ENCODE data around the gene CNTN4.

CNTN4 gene

GRCh38 chr3:3016226-3016625, 917.6 kb downstream of the CNTN4 start:
- no peak overlapping the region for H3K4me3 ChIP-seq (replicated peaks in 1 of 2; ENCODE audit: low read depth in 2 of 2, low read length in 2 of 2)
- TF ChIP-seq, protein P1, sequence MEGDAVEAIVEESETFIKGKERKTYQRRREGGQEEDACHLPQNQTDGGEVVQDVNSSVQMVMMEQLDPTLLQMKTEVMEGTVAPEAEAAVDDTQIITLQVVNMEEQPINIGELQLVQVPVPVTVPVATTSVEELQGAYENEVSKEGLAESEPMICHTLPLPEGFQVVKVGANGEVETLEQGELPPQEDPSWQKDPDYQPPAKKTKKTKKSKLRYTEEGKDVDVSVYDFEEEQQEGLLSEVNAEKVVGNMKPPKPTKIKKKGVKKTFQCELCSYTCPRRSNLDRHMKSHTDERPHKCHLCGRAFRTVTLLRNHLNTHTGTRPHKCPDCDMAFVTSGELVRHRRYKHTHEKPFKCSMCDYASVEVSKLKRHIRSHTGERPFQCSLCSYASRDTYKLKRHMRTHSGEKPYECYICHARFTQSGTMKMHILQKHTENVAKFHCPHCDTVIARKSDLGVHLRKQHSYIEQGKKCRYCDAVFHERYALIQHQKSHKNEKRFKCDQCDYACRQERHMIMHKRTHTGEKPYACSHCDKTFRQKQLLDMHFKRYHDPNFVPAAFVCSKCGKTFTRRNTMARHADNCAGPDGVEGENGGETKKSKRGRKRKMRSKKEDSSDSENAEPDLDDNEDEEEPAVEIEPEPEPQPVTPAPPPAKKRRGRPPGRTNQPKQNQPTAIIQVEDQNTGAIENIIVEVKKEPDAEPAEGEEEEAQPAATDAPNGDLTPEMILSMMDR (IDR thresholded peaks at IDR 0.05; ENCODE audit: low read depth, low read length): no peak
- DNase-seq (ENCODE audit: low read depth in 2 of 2): no peak

DNA sequence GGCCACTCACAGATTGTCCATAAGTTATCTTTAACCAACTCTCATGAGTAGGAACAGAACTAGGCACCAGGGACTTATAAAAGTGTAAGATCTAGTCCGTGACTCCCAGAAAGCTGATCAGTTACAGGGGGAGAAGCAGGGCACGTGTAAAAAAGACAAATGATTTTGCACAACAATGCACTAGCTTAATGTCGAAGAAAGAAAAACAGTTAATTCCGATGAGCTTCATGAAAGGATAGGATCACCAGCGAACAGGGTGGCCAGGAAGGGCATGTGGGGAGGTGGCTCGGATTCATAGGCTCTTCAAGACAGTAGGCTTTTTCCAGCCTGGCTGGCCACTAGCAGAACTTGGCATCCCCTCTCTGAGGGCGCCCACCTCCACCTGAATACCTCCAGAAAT, 921.5 kb downstream of the CNTN4 start:
- TF ChIP-seq, protein P1 (IDR thresholded peaks at IDR 0.05; ENCODE audit: low read depth, low read length): no peak
- H3K4me3 ChIP-seq (replicated peaks in 1 of 2; ENCODE audit: low read depth in 2 of 2, low read length in 2 of 2): no peak overlapping the region
- no peak for DNase-seq (ENCODE audit: low read depth in 2 of 2)

DNA sequence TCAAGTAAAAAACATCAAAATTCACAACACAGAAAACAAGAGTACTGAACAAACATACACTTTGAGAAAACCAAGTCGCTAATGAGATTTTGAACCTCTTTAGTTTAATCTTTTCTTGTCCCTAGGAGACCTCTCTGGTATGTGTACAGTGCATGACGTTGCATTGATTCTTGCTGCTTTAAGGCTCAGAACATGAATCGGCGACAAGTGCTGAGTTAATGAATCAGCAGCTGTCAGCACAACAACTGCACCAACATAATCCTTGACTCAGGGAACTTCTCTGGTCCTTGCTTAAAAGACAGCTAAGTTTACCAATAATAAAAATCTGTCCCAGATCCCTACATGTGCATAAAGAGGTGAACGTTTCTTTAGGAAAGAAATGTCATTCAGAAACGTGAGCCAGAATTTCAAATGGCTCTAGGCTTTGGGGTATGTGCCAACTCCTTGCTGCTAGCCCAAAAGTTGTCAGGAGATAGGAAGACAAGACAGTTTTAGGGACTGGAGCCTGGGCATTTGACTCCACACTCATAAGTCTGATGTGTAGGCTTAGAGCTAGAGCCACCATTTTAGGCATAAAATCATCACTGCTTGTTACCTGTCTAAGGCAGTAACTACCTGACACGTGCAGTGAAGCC, 924.6 kb downstream of the CNTN4 start:
- TF ChIP-seq, protein P1 (IDR thresholded peaks at IDR 0.05; ENCODE audit: low read depth, low read length): no peak

DNA sequence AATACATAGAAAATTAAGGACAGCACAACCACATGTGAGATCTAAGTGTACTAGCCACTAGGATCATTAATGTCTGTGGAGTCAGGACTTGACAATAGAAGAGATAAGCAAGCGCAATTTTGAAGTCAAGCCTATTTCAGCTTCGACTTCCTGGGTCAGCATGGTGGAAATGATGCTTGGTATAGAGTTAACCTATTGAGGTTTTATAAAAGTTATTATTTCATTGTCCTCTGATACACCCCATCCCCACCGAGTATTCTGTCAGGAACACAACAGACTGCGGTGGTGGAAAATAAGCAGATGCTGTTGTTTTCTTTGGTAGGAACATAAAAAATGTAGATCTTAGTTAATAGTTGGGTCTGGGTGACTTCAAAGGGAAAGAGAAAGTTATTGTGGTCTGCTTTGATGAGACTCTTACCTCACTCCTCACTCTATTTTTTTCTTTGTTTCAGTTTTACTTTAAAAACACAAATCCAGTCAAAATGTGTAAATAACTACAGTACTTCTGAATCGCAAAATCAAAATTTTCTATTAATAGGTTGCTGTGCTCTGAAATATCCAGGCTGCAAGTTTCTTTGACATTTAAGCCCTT, 929.4 kb downstream of the CNTN4 start:
- TF ChIP-seq, protein P1 (IDR thresholded peaks at IDR 0.05; ENCODE audit: low read depth, low read length): no peak
- DNase-seq (ENCODE audit: low read depth in 2 of 2): no peak

More for the DNA sequence above, 924.6 kb downstream of the CNTN4 start:
- no peak overlapping the region for H3K4me3 ChIP-seq (replicated peaks in 1 of 2; ENCODE audit: low read depth in 2 of 2, low read length in 2 of 2)
- no peak for DNase-seq (ENCODE audit: low read depth in 2 of 2)

GRCh38 chr3:3031326-3031725, 932.7 kb downstream of the CNTN4 start:
- no peak overlapping the region for H3K4me3 ChIP-seq (replicated peaks in 1 of 2; ENCODE audit: low read depth in 2 of 2, low read length in 2 of 2)
- DNase-seq (ENCODE audit: low read depth in 2 of 2): no peak
- TF ChIP-seq, protein P1 (IDR thresholded peaks at IDR 0.05; ENCODE audit: low read depth, low read length): no peak

More for the DNA sequence above, 929.4 kb downstream of the CNTN4 start:
- H3K4me3 ChIP-seq (replicated peaks in 1 of 2; ENCODE audit: low read depth in 2 of 2, low read length in 2 of 2): no peak overlapping the region

DNA sequence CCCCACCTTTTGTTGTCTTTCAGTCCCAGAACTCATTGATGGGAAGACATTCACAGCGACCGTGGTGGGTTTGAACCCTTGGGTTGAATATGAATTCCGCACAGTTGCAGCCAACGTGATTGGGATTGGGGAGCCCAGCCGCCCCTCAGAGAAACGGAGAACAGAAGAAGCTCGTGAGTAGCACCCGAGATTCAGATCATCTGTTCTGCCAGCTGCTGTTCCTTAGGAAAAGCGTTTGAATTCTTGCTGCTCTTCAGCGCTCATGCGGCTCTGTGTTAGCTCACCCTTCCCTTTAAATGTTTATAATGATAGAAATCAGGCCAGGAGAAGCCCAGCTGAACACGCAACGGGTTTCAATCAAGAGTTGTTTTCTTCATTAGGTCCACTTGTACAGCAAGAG, 938.5 kb downstream of the CNTN4 start:
- DNase-seq (ENCODE audit: low read depth in 2 of 2): no peak
- no peak overlapping the region for H3K4me3 ChIP-seq (replicated peaks in 1 of 2; ENCODE audit: low read depth in 2 of 2, low read length in 2 of 2)
- TF ChIP-seq, protein P1 (IDR thresholded peaks at IDR 0.05; ENCODE audit: low read depth, low read length): no peak

Data from cardiac fibroblast (primary cell).